PC-3 (cell line): ENCODE measurements around the gene ETV5. TPM values are rescaled to one million over a fixed set of nuclear protein-coding genes. Genes with fewer than 3 reads are reported as not detected.

Experiments
- ATAC-seq: fragments of 200-7000 bp; cut with Tn5 transposase; 2 replicates; pipeline ENCODE4 v1.9.1; 2020; ENCODE audit warnings: mild to moderate bottlenecking, moderate library complexity
- BruUV-seq: library from RNA; stranded (reverse); fragments of 400-500 nt; replicated peaks from 2 replicates; lab custom pipeline; 2021; lab: Mats Ljungman, UMichigan
- CTCF ChIA-PET: fragments of 300-600 bp; sonication (Branson Sonifier 250); formaldehyde crosslinking; loops from one replicate; lab custom pipeline; 2022; ENCODE audit warnings: antibody characterized with exemption; lab: Charles Lee
- POLR2A ChIA-PET: fragments of 300-600 bp; sonication (Branson Sonifier 250); formaldehyde crosslinking; loops from one replicate; lab custom pipeline; 2022; ENCODE audit warnings: antibody characterized with exemption; ENCODE audit not compliant: unreplicated experiment; lab: Charles Lee
- DNase-seq: peaks from one replicate; pipeline ENCODE4 v3.0.0-alpha.2; 2015
- H2AFZ ChIP-seq: fragments of 300-600 bp; sonication (generic); 2 replicates; pipeline ENCODE4 v1.6.0; 2016; ENCODE audit warnings: antibody characterized with exemption, low read length
- H3F3A ChIP-seq: fragments of 300-600 bp; sonication (generic); one replicate; pipeline ENCODE4 v1.6.0; 2017; ENCODE audit warnings: antibody characterized with exemption, low read length, control low read depth, mild to moderate bottlenecking; ENCODE audit not compliant: unreplicated experiment
- H3K27ac ChIP-seq: fragments of 300-600 bp; sonication (generic); 2 replicates; pipeline ENCODE4 v1.5.1; 2016; ENCODE audit warnings: mild to moderate bottlenecking, low read length
- H3K27me3 ChIP-seq: fragments of 300-600 bp; sonication (generic); 2 replicates; pipeline ENCODE4 v1.6.1; 2016; ENCODE audit warnings: low read length, mixed read lengths
- H3K36me3 ChIP-seq: fragments of 300-600 bp; sonication (generic); 2 replicates; pipeline ENCODE4 v1.6.1; 2016; ENCODE audit warnings: low read depth, mixed run types, low read length, mixed read lengths
- H3K4me1 ChIP-seq: fragments of 300-600 bp; sonication (generic); 2 replicates; pipeline ENCODE4 v1.5.1; 2016; ENCODE audit warnings: low read length; ENCODE audit not compliant: insufficient read depth
- H3K4me2 ChIP-seq: fragments of 300-600 bp; sonication (generic); 2 replicates; pipeline ENCODE4 v1.6.0; 2016; ENCODE audit warnings: low read length
- H3K4me3 ChIP-seq: fragments of 300-600 bp; sonication (generic); 2 replicates; pipeline ENCODE4 v1.5.1; 2016; ENCODE audit warnings: mild to moderate bottlenecking, low read length, mixed read lengths
- H3K79me2 ChIP-seq: fragments of 300-600 bp; sonication (generic); 2 replicates; pipeline ENCODE4 v1.6.1; 2017; ENCODE audit warnings: low read length, mixed read lengths
- H3K9ac ChIP-seq: fragments of 300-600 bp; sonication (generic); 2 replicates; pipeline ENCODE4 v1.6.0; 2016; ENCODE audit warnings: mild to moderate bottlenecking, low read length
- H3K9me2 ChIP-seq: fragments of 300-600 bp; sonication (generic); replicated peaks from 2 replicates; pipeline ENCODE4 v1.6.1; 2016; ENCODE audit warnings: mixed run types, low read length, mixed read lengths
- H3K9me3 ChIP-seq: fragments of 300-600 bp; sonication (generic); 2 replicates; pipeline ENCODE4 v1.6.1; 2016; ENCODE audit warnings: low read length, mixed read lengths
- H4K20me1 ChIP-seq: fragments of 300-600 bp; sonication (generic); 2 replicates; pipeline ENCODE4 v1.6.1; 2016; ENCODE audit warnings: low read length, mixed read lengths
- EZH2 ChIP-seq: fragments of 300-600 bp; sonication (generic); IDR thresholded peaks from one replicate; pipeline ENCODE4 v1.6.1; 2017; ENCODE audit warnings: antibody characterized with exemption, mild to moderate bottlenecking, low read length; ENCODE audit not compliant: unreplicated experiment
- EZH2phosphoT487 ChIP-seq: fragments of 300-600 bp; sonication (generic); IDR thresholded peaks from 2 replicates; pipeline ENCODE4 v1.6.1; 2018; ENCODE audit warnings: mild to moderate bottlenecking, antibody characterized with exemption, low read length, borderline replicate concordance
- intact Hi-C: fragments of 100-400 bp; cut with micrococcal nuclease; formaldehyde crosslinking; loops from 2 replicates; pipeline ENCODE4 v1.9.0; 2023
- total RNA-seq: library from RNA; depleted of rRNA; stranded (reverse); fragments of >200 nt; gene quantifications from 2 replicates; pipeline ENCODE4 v1.2.3, GENCODE V29; 2014
- TF ChIP-seq, protein P1 (sequence below): fragments of 300-600 bp; sonication (generic); conservative IDR thresholded peaks from 2 replicates; pipeline ENCODE4 v1.5.1; 2017; ENCODE audit warnings: antibody characterized with exemption, low read depth, mild to moderate bottlenecking, low read length

ETV5 gene
- total RNA-seq, 1 experiment from 2014 or later: 60.6 TPM

DNA sequence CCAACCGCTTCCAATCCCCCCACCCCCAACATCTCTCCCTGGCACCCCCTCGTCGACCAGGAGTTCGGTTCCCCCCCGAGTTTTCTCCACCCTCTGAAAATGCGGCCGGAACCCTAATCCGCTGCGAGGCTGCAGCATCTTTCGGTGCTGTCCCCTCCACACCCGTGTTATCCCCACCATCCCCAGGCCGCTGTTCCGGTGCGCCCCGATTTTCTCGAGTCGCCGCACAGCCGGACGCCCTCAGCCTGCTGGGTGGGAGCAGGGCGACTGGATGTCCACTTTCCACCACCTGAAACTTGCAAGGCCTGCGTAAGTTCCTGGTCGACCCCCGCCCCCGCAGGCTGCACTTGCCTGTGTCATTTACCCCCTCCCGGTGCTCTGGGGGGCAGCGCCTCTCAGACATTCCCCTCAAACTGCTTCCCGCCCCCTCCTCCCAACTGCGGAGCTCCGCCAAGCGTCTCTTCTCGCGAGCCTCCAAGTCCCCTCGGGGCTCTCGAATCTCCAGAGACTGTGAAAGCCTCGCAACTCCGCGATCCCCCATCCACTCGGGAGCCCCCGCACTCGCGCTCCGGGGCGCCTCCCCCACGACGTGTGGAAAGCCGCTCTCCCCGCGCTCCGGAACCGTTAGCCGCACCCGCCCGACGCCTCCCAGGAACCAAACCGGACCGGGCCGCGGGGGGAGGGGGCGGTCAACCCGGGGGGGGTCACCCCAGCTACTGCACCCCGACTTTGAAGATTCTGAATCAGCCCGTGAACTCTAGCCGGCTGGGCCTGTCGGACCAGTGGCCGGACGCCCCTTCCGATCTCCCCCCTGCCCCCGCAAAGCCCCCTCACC is 566 bp downstream of the ETV5 start:
- peak overlapping the region; percentile 78 for H3K9ac ChIP-seq
- H3K27me3 ChIP-seq: no peaks in the 10 kb centered on the region
- POLR2A ChIA-PET: no interaction called here
- peak; percentile 56 for DNase-seq
- no peaks in the 10 kb centered on the region for H3K9me3 ChIP-seq
- H3F3A ChIP-seq: peaks cover 4% of the 10 kb centered on the region
- TF ChIP-seq, protein P1, sequence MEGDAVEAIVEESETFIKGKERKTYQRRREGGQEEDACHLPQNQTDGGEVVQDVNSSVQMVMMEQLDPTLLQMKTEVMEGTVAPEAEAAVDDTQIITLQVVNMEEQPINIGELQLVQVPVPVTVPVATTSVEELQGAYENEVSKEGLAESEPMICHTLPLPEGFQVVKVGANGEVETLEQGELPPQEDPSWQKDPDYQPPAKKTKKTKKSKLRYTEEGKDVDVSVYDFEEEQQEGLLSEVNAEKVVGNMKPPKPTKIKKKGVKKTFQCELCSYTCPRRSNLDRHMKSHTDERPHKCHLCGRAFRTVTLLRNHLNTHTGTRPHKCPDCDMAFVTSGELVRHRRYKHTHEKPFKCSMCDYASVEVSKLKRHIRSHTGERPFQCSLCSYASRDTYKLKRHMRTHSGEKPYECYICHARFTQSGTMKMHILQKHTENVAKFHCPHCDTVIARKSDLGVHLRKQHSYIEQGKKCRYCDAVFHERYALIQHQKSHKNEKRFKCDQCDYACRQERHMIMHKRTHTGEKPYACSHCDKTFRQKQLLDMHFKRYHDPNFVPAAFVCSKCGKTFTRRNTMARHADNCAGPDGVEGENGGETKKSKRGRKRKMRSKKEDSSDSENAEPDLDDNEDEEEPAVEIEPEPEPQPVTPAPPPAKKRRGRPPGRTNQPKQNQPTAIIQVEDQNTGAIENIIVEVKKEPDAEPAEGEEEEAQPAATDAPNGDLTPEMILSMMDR: no peak
- TF ChIP-seq EZH2phosphoT487: no peak
- no peak for TF ChIP-seq EZH2
- ATAC-seq: peak; percentile 5
- H3K4me1 ChIP-seq: peaks cover 29% of the 10 kb centered on the region
- no peaks in the 10 kb centered on the region for H3K9me2 ChIP-seq
- intact Hi-C loops: loop anchor here (10.0 kb wide), 4 partner anchors 124 to 676 kb away; partner anchors contain the start of genes CRYGS and EIF4A2
- peaks cover 38% of the 10 kb centered on the region for H3K79me2 ChIP-seq
- CTCF ChIA-PET: no interaction called here
- H3K4me2 ChIP-seq: peak overlapping the region; percentile 90
- H2AFZ ChIP-seq: peak overlapping the region; percentile 74
- H3K4me3 ChIP-seq: peak overlapping the region; percentile 96
- BruUV-seq: TSS peak; percentile 7
- H3K27ac ChIP-seq: peak overlapping the region; percentile 12; the same call in 1 of the 2 replicates
- peaks cover 15% of the 10 kb centered on the region; the same call in 1 of the 2 replicates for H4K20me1 ChIP-seq
- H3K36me3 ChIP-seq: peaks cover 8% of the 10 kb centered on the region; the same call in 1 of the 2 replicates

- intact Hi-C loops: loop anchor here (2.0 to 10.0 kb wide), 5 partner anchors 123 to 677 kb away; partner anchors contain the start of genes CRYGS, EIF4A2 and TRA2B
- Histone ChIP-seq H3F3A (peaks cover 4% of the 10 kb centered on the region), H3K27me3 (no peaks in the 10 kb centered on the region), H3K9ac (peak overlapping the region; percentile 78), H2AFZ (peak overlapping the region; percentile 74), H3K79me2 (peaks cover 46% of the 10 kb centered on the region), H4K20me1 (peaks cover 15% of the 10 kb centered on the region; the same call in 1 of the 2 replicates), H3K4me3 (peak overlapping the region; percentile 96), H3K36me3 (peaks cover 16% of the 10 kb centered on the region; the same call in 1 of the 2 replicates), H3K4me2 (peak overlapping the region; percentile 90), H3K9me3 (no peaks in the 10 kb centered on the region), H3K4me1 (peaks cover 32% of the 10 kb centered on the region), H3K27ac (peak overlapping the region; percentile 12; the same call in 1 of the 2 replicates), H3K9me2 (no peaks in the 10 kb centered on the region)
- BruUV-seq: no TSS peak
- CTCF ChIA-PET: no interaction called here
- peak; percentile 29 for ATAC-seq
- POLR2A ChIA-PET: interaction anchor here (0.6 kb wide), 1 partner anchor 19 kb away, joined by 7 read pairs; no protein-coding TSS in a partner anchor
- TF ChIP-seq, protein P1: no peak
- TF ChIP-seq EZH2: no peak
- peak; percentile 75 for DNase-seq
These were observed 1.4 kb downstream of the ETV5 start for GRCh38 chr3:186107215-186108105.
